ENCODE measurements around the gene FUOM. TPM values are rescaled to one million over a fixed set of nuclear protein-coding genes. Genes with fewer than 3 reads are reported as not detected.

The FUOM gene
- total RNA-seq, 1 donor from 2014 or later, result 42.6 TPM

GRCh38 chr10:133353988-133354605 is 3.7 kb downstream of the FUOM start:
- DNase-seq (ENCODE audit: low spot score in 2 of 2, unreplicated experiment in 2 of 2), result no peak
- Mint-ChIP-seq H3K27me3 (ENCODE audit: low read depth) (no peaks in the 10 kb centered on the region), H3K4me3 (no peak overlapping the region), H3K36me3 (no peaks in the 10 kb centered on the region), H3K4me1 (peaks cover 8% of the 10 kb centered on the region), H3K9me3 (no peaks in the 10 kb centered on the region), H3K27ac (no peak overlapping the region)
- TF ChIP-seq CTCF (IDR thresholded peaks at IDR 0.05; ENCODE audit: unreplicated experiment), result no peak

- peaks cover 3% of the 10 kb centered on the region for H3K4me1 Mint-ChIP-seq
- no peak overlapping the region for H3K4me3 Mint-ChIP-seq
Observed at GRCh38 chr10:133353202-133353959, 4.4 kb downstream of the FUOM start.

GRCh38 chr10:133351408-133352318 is 6.2 kb downstream of the FUOM start:
- no peak for TF ChIP-seq CTCF (IDR thresholded peaks at IDR 0.05; ENCODE audit: unreplicated experiment)
- Mint-ChIP-seq H3K4me3 (no peak overlapping the region), H3K27ac (no peak overlapping the region), H3K9me3 (no peaks in the 10 kb centered on the region), H3K4me1 (peaks cover 3% of the 10 kb centered on the region), H3K27me3 (ENCODE audit: low read depth) (no peaks in the 10 kb centered on the region), H3K36me3 (no peaks in the 10 kb centered on the region)
- no peak for DNase-seq (ENCODE audit: low spot score in 2 of 2, unreplicated experiment in 2 of 2)

More at GRCh38 chr10:133353202-133353959, 4.4 kb downstream of the FUOM start:
- Mint-ChIP-seq H3K9me3 (no peaks in the 10 kb centered on the region), H3K27me3 (ENCODE audit: low read depth) (no peaks in the 10 kb centered on the region), H3K36me3 (no peaks in the 10 kb centered on the region), H3K27ac (no peak overlapping the region)
- TF ChIP-seq CTCF (IDR thresholded peaks at IDR 0.05; ENCODE audit: unreplicated experiment), result no peak
- no peak for DNase-seq (ENCODE audit: low spot score in 2 of 2, unreplicated experiment in 2 of 2)

GRCh38 chr10:133350950-133351329 is 6.9 kb downstream of the FUOM start:
- no peak overlapping the region for H3K27ac Mint-ChIP-seq
- no peak overlapping the region for H3K4me3 Mint-ChIP-seq
- H3K36me3 Mint-ChIP-seq, result no peaks in the 10 kb centered on the region
- TF ChIP-seq CTCF (IDR thresholded peaks at IDR 0.05; ENCODE audit: unreplicated experiment), result no peak
- H3K9me3 Mint-ChIP-seq, result no peaks in the 10 kb centered on the region
- H3K4me1 Mint-ChIP-seq, result peaks cover under 1% of the 10 kb centered on the region
- no peaks in the 10 kb centered on the region for H3K27me3 Mint-ChIP-seq (ENCODE audit: low read depth)
- no peak for DNase-seq (ENCODE audit: low spot score in 2 of 2, unreplicated experiment in 2 of 2)

- H3K4me3 Mint-ChIP-seq, result no peak overlapping the region
Observed at GRCh38 chr10:133350283-133350949, 7.4 kb downstream of the FUOM start.

More at GRCh38 chr10:133350283-133350949, 7.4 kb downstream of the FUOM start:
- DNase-seq (ENCODE audit: low spot score in 2 of 2, unreplicated experiment in 2 of 2), result no peak
- no peaks in the 10 kb centered on the region for H3K4me1 Mint-ChIP-seq
- no peak for TF ChIP-seq CTCF (IDR thresholded peaks at IDR 0.05; ENCODE audit: unreplicated experiment)
- peaks cover 4% of the 10 kb centered on the region for H3K9me3 Mint-ChIP-seq
- H3K27ac Mint-ChIP-seq, result no peak overlapping the region
- peaks cover 5% of the 10 kb centered on the region for H3K27me3 Mint-ChIP-seq (ENCODE audit: low read depth)
- H3K36me3 Mint-ChIP-seq, result no peaks in the 10 kb centered on the region

Measured in mesothelial cell of epicardium (in vitro differentiated cells).